ENCODE measurements around the gene EME1.
A peak's percentile ranks its signal among the peaks of the same experiment; 100 is the strongest.
"Not testable (repeated sequence)": the region's sequence is repeated elsewhere in the genome, so short reads cannot be mapped to it uniquely, and the experiment has no call there.

EME1 gene

GRCh38 chr17:50382931-50383330 is 9.9 kb downstream of the EME1 start:
- no peak for DNase-seq (ENCODE audit: low read depth)
- no peak overlapping the region for H3K4me3 ChIP-seq (ENCODE audit: low read depth, low read length)

- DNase-seq (ENCODE audit: low read depth), result no peak
Measured at GRCh38 chr17:50386510-50386909, 13.5 kb downstream of the EME1 start.

GRCh38 chr17:50388728-50389127 is 15.7 kb downstream of the EME1 start:
- H3K4me3 ChIP-seq (ENCODE audit: low read depth, low read length), result no peak overlapping the region
- DNase-seq (ENCODE audit: low read depth), result no peak

More at GRCh38 chr17:50386510-50386909, 13.5 kb downstream of the EME1 start:
- H3K4me3 ChIP-seq (ENCODE audit: low read depth, low read length), result no peak overlapping the region

- no peak for DNase-seq (ENCODE audit: low read depth)
- H3K4me3 ChIP-seq (ENCODE audit: low read depth, low read length), result no peak overlapping the region
Measured at GRCh38 chr17:50389534-50389933, 16.5 kb downstream of the EME1 start.

GRCh38 chr17:50392621-50393020 is 19.6 kb downstream of the EME1 start:
- DNase-seq (ENCODE audit: low read depth), result no peak
- no peak overlapping the region for H3K4me3 ChIP-seq (ENCODE audit: low read depth, low read length)

- no peak for DNase-seq (ENCODE audit: low read depth)
- no peak overlapping the region for H3K4me3 ChIP-seq (ENCODE audit: low read depth, low read length)
Measured at GRCh38 chr17:50393700-50394099, 20.7 kb downstream of the EME1 start.

GRCh38 chr17:50394711-50395110 is 21.7 kb downstream of the EME1 start:
- H3K4me3 ChIP-seq (ENCODE audit: low read depth, low read length), result peak overlapping the region; percentile 99
- DNase-seq (ENCODE audit: low read depth), result no peak

GRCh38 chr17:50396261-50397110 is 23.5 kb downstream of the EME1 start:
- peak; percentile 15 for DNase-seq (ENCODE audit: low read depth)

GRCh38 chr17:50397111-50397918 is 24.3 kb downstream of the EME1 start, which contains the start of gene LRRC59:
Gene LRRC59 (minus strand): TSS chr17:50397523. CDS start chr17:50397317, 206 bp downstream.
- peak; percentile 47 for DNase-seq (ENCODE audit: low read depth)
- H3K4me3 ChIP-seq (ENCODE audit: low read depth, low read length), result peak within 1 kb of the TSS; percentile 99

More at GRCh38 chr17:50396261-50397110, 23.5 kb downstream of the EME1 start:
- peak overlapping the region; percentile 99 for H3K4me3 ChIP-seq (ENCODE audit: low read depth, low read length)

GRCh38 chr17:50397919-50398285 is 24.9 kb downstream of the EME1 start:
- peak overlapping the region; percentile 99 for H3K4me3 ChIP-seq (ENCODE audit: low read depth, low read length)

GRCh38 chr17:50398672-50399071 is 25.6 kb downstream of the EME1 start:
- not testable (repeated sequence) for H3K4me3 ChIP-seq (ENCODE audit: low read depth, low read length); DNase-seq (ENCODE audit: low read depth)

More at GRCh38 chr17:50397919-50398285, 24.9 kb downstream of the EME1 start:
- no peak for DNase-seq (ENCODE audit: low read depth)

- H3K4me3 ChIP-seq (ENCODE audit: low read depth, low read length); DNase-seq (ENCODE audit: low read depth): not testable (repeated sequence)
Measured at GRCh38 chr17:50399591-50399990, 26.6 kb downstream of the EME1 start.

- DNase-seq (ENCODE audit: low read depth); H3K4me3 ChIP-seq (ENCODE audit: low read depth, low read length): not testable (repeated sequence)
Measured at GRCh38 chr17:50405351-50405750, 32.3 kb downstream of the EME1 start.

- no peak for DNase-seq (ENCODE audit: low read depth)
- H3K4me3 ChIP-seq (ENCODE audit: low read depth, low read length), result no peak overlapping the region
Measured at GRCh38 chr17:50406578-50406977, 33.5 kb downstream of the EME1 start.

GRCh38 chr17:50407921-50408320 is 34.9 kb downstream of the EME1 start:
- H3K4me3 ChIP-seq (ENCODE audit: low read depth, low read length), result no peak overlapping the region
- no peak for DNase-seq (ENCODE audit: low read depth)

GRCh38 chr17:50412188-50412732 is 39.2 kb downstream of the EME1 start:
- H3K4me3 ChIP-seq (ENCODE audit: low read depth, low read length), result no peak overlapping the region
- DNase-seq (ENCODE audit: low read depth), result no peak

- DNase-seq (ENCODE audit: low read depth), result no peak
- no peak overlapping the region for H3K4me3 ChIP-seq (ENCODE audit: low read depth, low read length)
Measured at GRCh38 chr17:50414808-50415207, 41.8 kb downstream of the EME1 start.

- DNase-seq (ENCODE audit: low read depth), result not testable (repeated sequence)
Measured at GRCh38 chr17:50419577-50419976, 46.5 kb downstream of the EME1 start.

GRCh38 chr17:50420419-50421112 is 47.5 kb downstream of the EME1 start:
- H3K4me3 ChIP-seq (ENCODE audit: low read depth, low read length), result no peak overlapping the region
- DNase-seq (ENCODE audit: low read depth), result no peak

More at GRCh38 chr17:50419577-50419976, 46.5 kb downstream of the EME1 start:
- not testable (repeated sequence) for H3K4me3 ChIP-seq (ENCODE audit: low read depth, low read length)
